Activated gamma-delta T cell treated with Interleukin-2 at 50 U/mL for 16 hours (primary cell): ENCODE measurements around the gene SOCS6.
"Not testable (repeated sequence)": the region's sequence is repeated elsewhere in the genome, so short reads cannot be mapped to it uniquely, and the experiment has no call there.

ENCODE experiments used
- DNase-seq: peaks from one replicate; pipeline ENCODE4 v3.0.0-alpha.2; 2020

The SOCS6 gene

GRCh38 chr18:70363861-70364260, 75.0 kb downstream of the SOCS6 start:
- no peak for DNase-seq

GRCh38 chr18:70365361-70365760, 76.5 kb downstream of the SOCS6 start:
- no peak for DNase-seq

- DNase-seq, result no peak
Measured at GRCh38 chr18:70366174-70366573, 77.3 kb downstream of the SOCS6 start.

- no peak for DNase-seq
Measured at GRCh38 chr18:70366670-70367069, 77.8 kb downstream of the SOCS6 start.

GRCh38 chr18:70367344-70367743, 78.5 kb downstream of the SOCS6 start:
- not testable (repeated sequence) for DNase-seq

- DNase-seq, result no peak
Measured at GRCh38 chr18:70368903-70369302, 80.1 kb downstream of the SOCS6 start.

- DNase-seq, result no peak
Measured at GRCh38 chr18:70370762-70371733, 82.2 kb downstream of the SOCS6 start.

- no peak for DNase-seq
Measured at GRCh38 chr18:70371908-70372307, 83.1 kb downstream of the SOCS6 start.

- DNase-seq, result no peak
Measured at GRCh38 chr18:70372450-70373041, 83.7 kb downstream of the SOCS6 start.

- no peak for DNase-seq
Measured at GRCh38 chr18:70373042-70373519, 84.2 kb downstream of the SOCS6 start.

GRCh38 chr18:70374154-70374553, 85.3 kb downstream of the SOCS6 start:
- no peak for DNase-seq

- no peak for DNase-seq
Measured at GRCh38 chr18:70376137-70376913, 87.5 kb downstream of the SOCS6 start.

GRCh38 chr18:70376914-70377258, 88.0 kb downstream of the SOCS6 start:
- DNase-seq, result no peak

- DNase-seq, result no peak
Measured at GRCh38 chr18:70377317-70377799, 88.5 kb downstream of the SOCS6 start.

GRCh38 chr18:70377857-70378701, 89.2 kb downstream of the SOCS6 start:
- DNase-seq, result no peak
